GM19328 (cell line): ENCODE results near the gene TFE3.

Experiments used
- ATAC-seq: cut with Tn5 transposase; IDR thresholded peaks from one replicate; pipeline ENCODE4 v1.9.1; 2021; ENCODE audit warnings: mild to moderate bottlenecking, moderate library complexity; ENCODE audit not compliant: unreplicated experiment

Gene TFE3

DNA sequence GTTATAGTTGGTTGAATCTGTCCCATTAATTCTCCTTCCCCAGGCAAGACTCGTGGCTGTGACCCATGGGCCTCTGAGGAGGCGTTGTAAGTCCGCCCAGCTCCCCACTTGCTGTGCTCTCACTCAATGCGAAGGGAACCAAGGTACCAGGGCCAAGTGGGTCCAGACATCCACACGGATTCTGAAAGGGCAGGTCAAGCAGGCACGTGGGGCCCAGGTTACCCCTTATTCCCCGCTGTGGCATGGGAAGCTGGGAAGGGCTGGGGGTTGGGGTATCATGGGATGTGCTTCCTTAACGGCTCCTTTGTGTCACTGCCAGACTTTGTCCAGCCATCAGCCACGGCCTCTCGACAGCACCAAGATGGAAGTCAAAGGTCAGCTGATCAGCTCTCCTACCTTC, 18.8 kb upstream of the TFE3 start:
- no peak for ATAC-seq

GRCh38 chrX:49061490-49061889, 18.3 kb upstream of the TFE3 start:
- no peak for ATAC-seq

GRCh38 chrX:49060914-49061313, 17.8 kb upstream of the TFE3 start:
- ATAC-seq = no peak

- ATAC-seq = no peak
Measured at GRCh38 chrX:49059681-49060085, 16.5 kb upstream of the TFE3 start.

- ATAC-seq = no peak
Measured at GRCh38 chrX:49059201-49059600, 16.0 kb upstream of the TFE3 start.

DNA sequence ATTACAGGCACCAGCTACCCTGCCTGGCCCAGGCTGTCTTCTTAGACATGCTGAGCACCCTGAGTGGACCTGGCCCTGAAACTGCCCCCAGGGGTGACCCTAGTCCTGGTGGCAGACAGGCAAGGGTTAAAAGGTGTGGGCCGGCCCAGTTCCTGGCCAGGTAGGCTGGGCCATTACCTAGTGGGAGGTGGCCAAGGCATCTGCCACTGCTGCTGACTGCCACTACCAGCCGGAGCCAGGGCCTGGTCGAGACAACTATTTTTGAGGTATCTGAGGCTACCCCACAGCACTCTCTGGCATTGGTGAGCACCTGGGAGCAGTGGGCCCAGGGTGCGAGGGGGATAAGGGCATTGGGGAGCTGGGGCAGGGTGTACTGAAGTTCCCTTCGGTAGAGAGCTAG, 15.6 kb upstream of the TFE3 start, which contains the start of gene CCDC120:
CCDC120 (plus strand) TSS at position 206 of the 400 bp plus-strand sequence. CDS start 3,043 bp downstream, outside the sequence.
- no peak for ATAC-seq

DNA sequence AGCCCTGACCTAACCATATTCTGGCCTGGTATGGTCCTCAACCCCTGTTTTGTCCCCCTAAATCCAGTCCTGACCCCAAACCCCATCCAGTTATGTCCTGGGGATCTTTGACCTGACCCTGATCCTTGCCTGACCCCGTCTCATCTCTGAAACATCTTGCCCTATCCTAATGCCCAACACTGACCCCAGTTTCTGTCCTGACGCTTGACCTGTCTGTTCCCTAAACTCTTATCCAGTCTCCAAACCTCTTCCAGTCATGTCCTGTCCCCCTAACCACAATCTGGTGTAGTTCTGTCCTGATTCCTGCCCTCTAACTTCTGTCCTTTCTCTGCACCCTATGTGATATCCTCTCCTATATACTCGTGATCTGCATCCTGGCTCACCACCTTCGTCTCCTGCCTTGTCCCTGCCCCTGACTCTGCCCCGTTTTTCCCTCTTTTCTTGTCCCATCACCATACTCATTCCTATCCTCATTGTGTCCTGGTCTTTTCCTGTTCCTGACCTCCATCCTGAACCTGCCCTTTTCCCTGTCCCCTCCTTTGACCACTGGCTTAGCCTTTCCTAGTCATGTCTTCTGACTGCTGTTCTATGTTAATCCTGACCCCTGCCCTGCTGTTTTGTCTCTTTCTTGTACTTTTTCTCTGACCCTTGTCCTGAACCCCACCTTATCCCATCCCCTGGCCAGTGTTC, 11.1 kb upstream of the TFE3 start:
- ATAC-seq = no peak

DNA sequence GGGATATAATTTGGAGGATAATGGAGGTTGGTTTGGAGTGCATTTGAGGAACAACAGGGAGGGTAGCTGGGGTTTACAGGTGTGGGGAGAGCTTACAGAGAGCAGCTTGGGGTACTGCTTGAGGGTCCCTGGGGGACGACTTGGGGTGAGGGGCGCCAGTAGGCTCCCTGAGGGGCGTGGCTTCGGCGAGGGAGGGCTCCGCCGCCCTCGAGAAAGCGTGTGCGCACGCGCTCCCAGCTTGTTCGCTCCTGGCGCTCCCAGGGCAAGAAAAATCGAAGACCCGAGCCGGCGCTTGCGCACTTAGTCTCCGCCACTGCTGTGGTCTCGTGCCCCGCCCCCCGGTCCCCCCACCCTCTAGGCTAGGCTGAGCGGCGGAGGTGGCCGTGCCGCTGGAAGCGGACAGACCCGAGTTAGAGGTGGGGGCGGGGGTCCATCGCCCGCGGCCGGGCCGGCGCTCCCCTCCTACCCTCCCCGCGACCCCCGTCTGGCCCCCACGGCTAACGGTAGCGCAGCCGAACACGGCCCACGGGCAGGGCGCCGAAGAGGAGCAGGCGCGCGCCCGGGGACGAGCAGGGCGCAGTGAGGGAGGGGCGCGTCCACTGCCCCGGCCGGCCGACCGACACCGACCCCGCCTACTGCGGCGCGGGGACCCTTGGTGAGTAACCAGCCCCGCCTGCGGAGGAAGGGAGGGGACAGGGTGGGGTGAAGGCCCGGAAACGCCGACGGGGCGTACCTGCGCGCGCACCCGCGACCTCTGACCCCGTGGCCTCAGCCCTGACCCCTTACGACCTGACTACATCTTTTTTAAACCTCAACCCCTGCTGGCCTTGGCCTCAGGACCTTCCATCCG, 10.3 kb upstream of the TFE3 start:
- no peak for ATAC-seq

DNA sequence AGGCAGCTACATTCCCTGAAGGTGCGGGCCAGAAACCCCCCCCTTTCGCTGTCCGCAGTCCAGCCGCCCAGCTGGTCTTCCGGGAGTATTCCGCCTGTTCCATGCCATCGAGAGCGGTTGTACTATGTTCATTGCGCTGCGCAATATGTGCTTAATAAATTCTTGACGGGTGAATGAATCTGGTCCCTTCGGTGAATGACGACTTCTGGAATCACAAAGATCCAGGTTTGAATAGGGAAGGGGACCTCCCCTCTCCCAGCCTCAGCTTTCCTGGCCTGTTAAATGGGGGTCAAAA, 777 bp upstream of the TFE3 start:
- ATAC-seq = no peak

DNA sequence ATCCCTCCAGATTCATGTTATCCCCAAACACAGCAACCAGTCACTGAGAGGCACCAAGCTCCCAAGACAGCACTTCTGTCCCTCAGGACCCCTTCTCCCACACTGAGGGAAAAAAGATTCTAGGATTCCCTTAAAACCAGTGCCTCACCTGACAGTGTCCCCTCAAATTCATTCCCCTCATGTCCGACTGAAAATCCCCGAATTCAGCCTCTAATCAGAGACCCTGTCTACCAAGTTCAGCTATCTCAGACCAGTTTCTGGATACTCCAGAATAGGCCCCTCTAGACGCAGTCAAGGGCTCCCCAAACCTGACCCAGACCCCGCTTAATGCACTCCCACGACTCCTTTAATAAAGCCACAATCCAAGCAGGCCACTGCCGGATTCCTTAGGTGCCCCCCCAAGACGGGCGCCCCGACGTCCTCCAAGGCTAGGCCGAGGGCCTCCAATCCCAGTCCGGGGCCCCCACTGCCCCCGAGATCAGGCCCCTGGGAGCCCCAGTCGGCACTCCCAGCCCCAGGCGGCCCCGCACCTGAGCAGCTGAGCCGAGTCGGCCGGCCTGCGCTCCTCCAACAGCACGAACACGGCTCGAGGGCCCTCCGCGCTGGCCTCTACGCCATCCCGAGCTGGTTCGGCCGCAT, 457 bp downstream of the TFE3 start:
- peak; percentile 4 for ATAC-seq

GRCh38 chrX:49041744-49042580, 1.2 kb downstream of the TFE3 start:
- no peak for ATAC-seq

- ATAC-seq = no peak
Measured at GRCh38 chrX:49040376-49040955, 2.7 kb downstream of the TFE3 start.

DNA sequence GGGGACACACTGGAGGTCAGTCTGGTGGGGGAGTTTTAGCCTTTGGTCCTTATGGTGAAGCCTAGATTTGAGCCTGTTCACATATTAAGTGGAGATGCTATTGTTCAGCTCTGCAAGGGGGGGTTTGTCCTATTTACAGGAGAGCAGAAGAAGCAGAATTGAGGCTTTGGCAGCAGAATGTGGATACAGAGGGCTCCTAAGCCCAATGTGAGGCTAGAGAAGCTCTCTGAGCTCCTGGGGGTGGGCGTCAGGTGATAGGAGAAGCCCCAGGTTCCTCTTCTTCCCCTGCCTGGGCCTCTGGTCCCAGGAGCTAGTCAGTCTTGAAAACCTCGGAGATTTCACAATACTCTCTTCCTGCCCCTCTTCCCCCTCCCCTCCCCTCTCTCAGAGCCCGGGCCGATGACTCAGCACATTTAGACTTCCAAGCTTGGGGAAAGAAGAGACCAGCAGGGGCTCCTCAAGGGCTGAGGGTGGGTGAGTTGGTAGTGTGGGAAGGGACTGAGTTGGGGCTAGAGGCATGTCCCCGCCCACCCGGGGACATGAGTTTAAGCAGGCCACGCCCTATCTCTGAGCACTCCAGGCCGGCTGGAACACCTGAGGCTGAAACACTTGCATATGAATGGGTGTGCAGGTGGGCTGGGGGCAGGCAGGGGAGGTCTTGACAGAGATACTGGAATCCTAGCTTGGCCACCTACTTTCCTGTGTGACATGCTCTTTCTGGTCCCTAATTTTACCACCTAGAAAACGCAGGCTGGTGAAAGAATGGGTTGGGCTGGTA, 3.4 kb downstream of the TFE3 start:
- no peak for ATAC-seq

- no peak for ATAC-seq
Measured at GRCh38 chrX:49037883-49038475, 5.2 kb downstream of the TFE3 start.

DNA sequence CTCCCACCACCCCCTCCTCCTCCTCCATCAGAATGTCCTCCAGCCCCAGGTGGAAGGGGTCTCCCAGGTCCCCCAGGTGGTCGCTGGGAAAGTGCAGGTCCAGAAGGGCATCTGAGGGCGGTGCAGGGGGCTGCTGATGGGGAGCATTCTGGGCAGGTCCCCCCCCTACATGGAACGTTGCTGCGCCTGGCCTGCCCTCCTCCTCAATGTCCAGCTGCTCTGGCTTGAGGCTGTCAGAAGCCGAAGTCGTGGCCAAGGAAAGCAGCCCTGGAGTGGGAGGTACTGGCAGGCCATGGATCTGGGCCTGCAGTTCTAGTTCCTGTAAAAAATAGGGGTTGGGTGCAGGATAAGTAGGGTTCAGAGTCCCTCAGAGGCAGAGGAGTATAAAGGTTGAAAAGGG, 12.9 kb downstream of the TFE3 start:
- no peak for ATAC-seq

- ATAC-seq = no peak
Measured at GRCh38 chrX:49029876-49030275, 13.3 kb downstream of the TFE3 start.

DNA sequence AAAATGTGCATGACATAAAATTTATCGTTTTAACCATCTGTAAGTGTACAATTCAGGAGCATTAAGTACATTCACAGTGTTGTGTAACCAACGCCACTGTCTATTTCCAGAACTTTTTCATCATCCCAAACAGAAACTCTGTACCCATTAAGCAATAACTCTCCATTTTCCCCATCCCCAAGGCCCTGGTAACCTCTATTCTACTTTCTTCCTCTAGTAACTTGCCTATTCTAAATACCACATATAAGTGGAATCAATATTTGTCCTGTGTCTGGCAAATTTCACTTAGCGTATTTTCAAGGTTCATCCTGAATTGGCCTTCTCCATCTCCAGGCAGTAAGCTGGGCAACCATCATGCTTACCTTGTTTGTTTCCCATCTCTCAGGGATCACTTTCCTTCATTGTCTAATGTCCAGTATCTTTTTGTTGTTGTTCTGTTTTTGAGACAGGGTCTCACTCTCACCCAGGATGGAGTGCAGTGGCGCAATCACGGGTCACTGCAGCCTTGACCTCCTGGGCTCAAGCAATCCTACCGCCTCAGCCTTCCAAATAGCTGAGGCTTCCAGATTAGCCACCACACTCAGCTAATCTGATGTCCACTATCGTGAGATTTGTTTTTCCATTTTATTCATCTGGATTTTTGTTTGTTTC, 23.4 kb downstream of the TFE3 start:
- no peak for ATAC-seq

- ATAC-seq = no peak
Measured at GRCh38 chrX:49019050-49019449, 24.1 kb downstream of the TFE3 start.

DNA sequence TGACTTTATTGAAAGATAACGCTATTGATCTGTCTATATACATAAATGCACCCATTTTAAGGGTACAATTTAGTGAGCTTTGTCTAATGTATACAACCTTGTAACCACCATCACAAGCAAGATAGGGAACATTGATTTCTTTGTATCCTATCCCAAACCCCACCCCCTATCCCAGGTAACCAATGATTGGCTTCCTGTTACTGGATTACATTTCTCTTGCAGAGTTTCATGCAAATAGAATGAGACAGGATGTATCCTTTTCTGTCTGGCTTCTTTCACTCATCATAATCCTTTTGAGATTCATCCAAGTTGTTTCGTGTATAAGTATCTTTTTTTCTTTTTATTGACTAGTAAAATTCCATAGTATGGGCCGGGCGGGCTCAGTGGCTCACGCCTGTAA, 39.5 kb downstream of the TFE3 start:
- ATAC-seq = no peak
